Endothelial cell of umbilical vein (primary cell): ENCODE results near the gene TOP1.

Experiments used
- CTCF ChIP-seq, 2 donors: IDR thresholded peaks; 1 replicate in 1 of 2; 2 replicates in 1 of 2; pipeline ENCODE4 v1.5.1; 2011; ENCODE audit warnings: low read length in 2 of 2, mild to moderate bottlenecking in 2 of 2, moderate library complexity in 2 of 2, control low read depth in 1 of 2, inconsistent platforms in 1 of 2, low read depth in 1 of 2; ENCODE audit not compliant: insufficient read depth in 1 of 2; ENCODE audit errors: extremely low read depth in 1 of 2
- EZH2 ChIP-seq: IDR thresholded peaks from 2 replicates; pipeline ENCODE4 v1.6.1; 2012; ENCODE audit warnings: borderline replicate concordance, low read depth, mild to moderate bottlenecking, moderate library complexity, low read length, inconsistent platforms; ENCODE audit not compliant: severe bottlenecking
- FOS ChIP-seq: IDR thresholded peaks from 2 replicates; pipeline ENCODE4 v1.6.1; 2011; ENCODE audit warnings: mild to moderate bottlenecking, low read length, moderate library complexity, borderline replicate concordance; ENCODE audit not compliant: insufficient read depth
- GATA2 ChIP-seq: IDR thresholded peaks from 2 replicates; pipeline ENCODE4 v1.7.0; 2011; ENCODE audit warnings: low read depth, mild to moderate bottlenecking, moderate library complexity, mixed read lengths, low read length; ENCODE audit not compliant: insufficient read length, insufficient read depth
- JUN ChIP-seq: IDR thresholded peaks from 2 replicates; pipeline ENCODE4 v1.6.1; 2011; ENCODE audit warnings: borderline replicate concordance, low read depth; ENCODE audit not compliant: insufficient read length, insufficient read depth
- MAX ChIP-seq: IDR thresholded peaks from 2 replicates; pipeline ENCODE4 v1.6.1; 2011; ENCODE audit not compliant: insufficient read depth, insufficient read length
- MYC ChIP-seq: IDR thresholded peaks from one replicate; pipeline ENCODE4 v1.6.1; 2011; ENCODE audit warnings: mild to moderate bottlenecking, low read depth, low read length
- POLR2A ChIP-seq: IDR thresholded peaks from 2 replicates; pipeline ENCODE4 v1.6.1; 2012; ENCODE audit warnings: low read depth, mild to moderate bottlenecking, control low read depth, low read length
- POLR2AphosphoS5 ChIP-seq: IDR thresholded peaks from 2 replicates; pipeline ENCODE4 v1.6.1; 2012; ENCODE audit warnings: low read depth, mild to moderate bottlenecking, control low read depth, low read length, moderate library complexity; ENCODE audit not compliant: insufficient read depth

GRCh38 chr20:41135187-41135887 lies 106.7 kb downstream of the TOP1 start:
- TF ChIP-seq POLR2A (no peak), POLR2AphosphoS5 (no peak), EZH2 (no peak), CTCF (IDR thresholded peaks at IDR 0.05; ENCODE audit: extremely low read depth in 1 of 2, insufficient read depth in 1 of 2, low read depth in 1 of 2, low read length in 2 of 2) (peak; percentile 86 to 87), MYC (no peak), FOS (no peak), JUN (no peak), GATA2 (no peak), MAX (no peak)
